CD14-positive monocyte (primary cell): ENCODE measurements around the gene SLC36A2. TPM values are rescaled to one million over a fixed set of nuclear protein-coding genes. Genes with fewer than 3 reads are reported as not detected.

Experiments used
- DNase-seq, 3 donors: peaks; one replicate each; pipeline ENCODE4 v3.0.0-alpha.2; 2011 to 2022
- H2AFZ ChIP-seq: 2 replicates; pipeline ENCODE4 v1.6.0; 2012; ENCODE audit warnings: mild to moderate bottlenecking, low read depth, low read length, inconsistent platforms; ENCODE audit not compliant: insufficient read depth, poor library complexity, severe bottlenecking
- H3K27ac ChIP-seq, 2 donors: 1 replicate in 1 of 2; 2 replicates in 1 of 2; pipeline ENCODE4 v1.5.1; 2012 to 2013; ENCODE audit warnings: low read length in 2 of 2, control low read depth in 1 of 2, inconsistent platforms in 1 of 2, low read depth in 1 of 2, mild to moderate bottlenecking in 1 of 2
- H3K27me3 ChIP-seq, 2 donors: one replicate each; pipeline versions ENCODE4 v1.6.0 to v1.6.1; 2011 to 2013; ENCODE audit warnings: low read length in 2 of 2; ENCODE audit not compliant: control insufficient read depth in 2 of 2, insufficient read depth in 2 of 2
- H3K36me3 ChIP-seq, 2 donors: replicated peaks in 1 of 2; 1 replicate in 1 of 2; 2 replicates in 1 of 2; pipeline versions ENCODE4 v1.5.1 to v1.6.1; 2012 to 2013; ENCODE audit warnings: low read length in 2 of 2, control low read depth in 1 of 2, inconsistent platforms in 1 of 2, mild to moderate bottlenecking in 1 of 2; ENCODE audit not compliant: insufficient read depth in 2 of 2, control insufficient read depth in 1 of 2
- H3K4me1 ChIP-seq, 2 donors: 1 replicate in 1 of 2; 2 replicates in 1 of 2; pipeline versions ENCODE4 v1.5.1 to v1.6.1; 2012 to 2013; ENCODE audit warnings: low read length in 2 of 2, control low read depth in 1 of 2, inconsistent platforms in 1 of 2, mild to moderate bottlenecking in 1 of 2, moderate library complexity in 1 of 2; ENCODE audit not compliant: insufficient read depth in 2 of 2, control insufficient read depth in 1 of 2
- H3K4me2 ChIP-seq: replicated peaks from 2 replicates; pipeline ENCODE3; 2012; ENCODE audit warnings: low read length, moderate library complexity, mild to moderate bottlenecking; ENCODE audit not compliant: poor library complexity, severe bottlenecking; ENCODE audit errors: extremely low read depth
- H3K4me3 ChIP-seq, 3 experiments: fragments of 200-600 bp in 1 of 3; sonication (generic) in 1 of 3; replicated peaks in 1 of 3; 1 replicate in 2 of 3; 2 replicates in 1 of 3; pipeline ENCODE4 v1.5.1; 2011 to 2013; ENCODE audit warnings: low read length in 3 of 3, mild to moderate bottlenecking in 3 of 3, control low read depth in 2 of 3, low read depth in 2 of 3, inconsistent platforms in 1 of 3, moderate library complexity in 1 of 3
- H3K79me2 ChIP-seq: 2 replicates; pipeline ENCODE4 v1.6.0; 2012; ENCODE audit warnings: mild to moderate bottlenecking, control low read depth, inconsistent platforms, low read length, moderate library complexity; ENCODE audit not compliant: insufficient read depth
- H3K9ac ChIP-seq: 2 replicates; pipeline ENCODE4 v1.6.0; 2017; ENCODE audit warnings: low read length, mild to moderate bottlenecking; ENCODE audit not compliant: insufficient read depth, poor library complexity, severe bottlenecking
- H3K9me3 ChIP-seq, 2 donors: replicated peaks in 1 of 2; 1 replicate in 1 of 2; 2 replicates in 1 of 2; pipeline versions ENCODE4 v1.5.1 to v1.6.1; 2012 to 2013; ENCODE audit warnings: low read length in 2 of 2, control low read depth in 1 of 2; ENCODE audit not compliant: control insufficient read depth in 1 of 2, insufficient read depth in 1 of 2
- H4K20me1 ChIP-seq: 2 replicates; pipeline ENCODE4 v1.6.0; 2012; ENCODE audit warnings: mild to moderate bottlenecking, low read length, control low read depth, moderate library complexity; ENCODE audit not compliant: insufficient read depth
- H3K27ac Mint-ChIP-seq, 7 donors: one replicate each; pipeline ENCODE4 v1.8.0; 2020; ENCODE audit warnings: mild to moderate bottlenecking in 7 of 7, mixed read lengths in 7 of 7, moderate library complexity in 6 of 7, inconsistent platforms in 2 of 7
- H3K27me3 Mint-ChIP-seq, 3 donors: one replicate each; pipeline ENCODE4 v1.8.0; 2021 to 2022; ENCODE audit warnings: low read depth in 3 of 3, mild to moderate bottlenecking in 3 of 3, mixed read lengths in 3 of 3, moderate library complexity in 3 of 3, inconsistent platforms in 1 of 3
- H3K36me3 Mint-ChIP-seq, 2 donors: one replicate each; pipeline ENCODE4 v1.8.0; 2020; ENCODE audit warnings: mixed read lengths in 2 of 2, inconsistent platforms in 1 of 2, mild to moderate bottlenecking in 1 of 2
- H3K4me1 Mint-ChIP-seq: one replicate; pipeline ENCODE4 v1.8.0; 2020; ENCODE audit warnings: mild to moderate bottlenecking, mixed read lengths
- H3K4me3 Mint-ChIP-seq, 2 donors: one replicate each; pipeline ENCODE4 v1.8.0; 2020; ENCODE audit warnings: mild to moderate bottlenecking in 2 of 2, mixed read lengths in 2 of 2, moderate library complexity in 1 of 2
- H3K9me3 Mint-ChIP-seq, 7 donors: one replicate each; pipeline ENCODE4 v1.8.0; 2020 to 2022; ENCODE audit warnings: mixed read lengths in 7 of 7, mild to moderate bottlenecking in 6 of 7, moderate library complexity in 6 of 7, inconsistent platforms in 2 of 7
- WGBS: methylation state at CpG from one replicate; pipeline ENCODE4 v1.1.5; 2013; ENCODE audit warnings: missing lambda C conversion rate; ENCODE audit not compliant: insufficient coverage; 5-methylcytosine and 5-hydroxymethylcytosine counted together
- intact Hi-C, 2 donors: fragments of 100-400 bp; cut with micrococcal nuclease; formaldehyde crosslinking; loops; one replicate each; pipeline versions ENCODE4 v1.15.0 to v1.15.1; 2023
- polyA plus RNA-seq, 3 donors: library from polyadenylated mRNA; depleted of rRNA in 1 of 3; unstranded in 2 of 3; stranded (reverse) in 1 of 3; fragments of 300-500 nt in 2 of 3; fragments of >200 nt in 1 of 3; fragmentation: Illumina TruSeq in 2 of 3; gene quantifications; 1 replicate in 2 of 3; 2 replicates in 1 of 3; pipeline ENCODE4 v1.2.3, GENCODE V29; 2012 to 2021
- TF ChIP-seq, protein P1 (sequence below): fragments of 200-600 bp; IDR thresholded peaks from one replicate; pipeline ENCODE4 v1.8.0; 2022; ENCODE audit warnings: antibody characterized with exemption, mild to moderate bottlenecking

Gene SLC36A2
- polyA plus RNA-seq, 3 donors = not detected

- H3K27ac ChIP-seq = no peak overlapping the region
- Mint-ChIP-seq H3K4me1 (no peaks in the 10 kb centered on the region), H3K27me3 (peaks cover 33 to 57% (median 57%) of the 10 kb centered on the region in 3 donors), H3K4me3 (no peak overlapping the region), H3K36me3 (no peaks in the 10 kb centered on the region), H3K27ac (no peak overlapping the region), H3K9me3 (peaks cover 0 to 9% (median 0%) of the 10 kb centered on the region in 7 donors)
- H3K9ac ChIP-seq = no peak overlapping the region
- no peak overlapping the region for H3K4me3 ChIP-seq
- no peak overlapping the region for H2AFZ ChIP-seq
- WGBS = 34% methylated on average over 9 of the region's 11 CpGs
- DNase-seq = no peak
- H3K4me2 ChIP-seq = no peak overlapping the region
- TF ChIP-seq, protein P1, sequence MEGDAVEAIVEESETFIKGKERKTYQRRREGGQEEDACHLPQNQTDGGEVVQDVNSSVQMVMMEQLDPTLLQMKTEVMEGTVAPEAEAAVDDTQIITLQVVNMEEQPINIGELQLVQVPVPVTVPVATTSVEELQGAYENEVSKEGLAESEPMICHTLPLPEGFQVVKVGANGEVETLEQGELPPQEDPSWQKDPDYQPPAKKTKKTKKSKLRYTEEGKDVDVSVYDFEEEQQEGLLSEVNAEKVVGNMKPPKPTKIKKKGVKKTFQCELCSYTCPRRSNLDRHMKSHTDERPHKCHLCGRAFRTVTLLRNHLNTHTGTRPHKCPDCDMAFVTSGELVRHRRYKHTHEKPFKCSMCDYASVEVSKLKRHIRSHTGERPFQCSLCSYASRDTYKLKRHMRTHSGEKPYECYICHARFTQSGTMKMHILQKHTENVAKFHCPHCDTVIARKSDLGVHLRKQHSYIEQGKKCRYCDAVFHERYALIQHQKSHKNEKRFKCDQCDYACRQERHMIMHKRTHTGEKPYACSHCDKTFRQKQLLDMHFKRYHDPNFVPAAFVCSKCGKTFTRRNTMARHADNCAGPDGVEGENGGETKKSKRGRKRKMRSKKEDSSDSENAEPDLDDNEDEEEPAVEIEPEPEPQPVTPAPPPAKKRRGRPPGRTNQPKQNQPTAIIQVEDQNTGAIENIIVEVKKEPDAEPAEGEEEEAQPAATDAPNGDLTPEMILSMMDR = no peak
- H4K20me1 ChIP-seq = no peaks in the 10 kb centered on the region
- H3K4me1 ChIP-seq = no peaks in the 10 kb centered on the region
- peaks cover 40 to 44% of the 10 kb centered on the region in 2 donors for H3K27me3 ChIP-seq
- intact Hi-C loops = no loop called here
- H3K36me3 ChIP-seq = no peaks in the 10 kb centered on the region
- H3K9me3 ChIP-seq = peaks cover 0 to 5% of the 10 kb centered on the region in 2 donors
- H3K79me2 ChIP-seq = no peaks in the 10 kb centered on the region
Observed at GRCh38 chr5:151345187-151345807, 2.1 kb downstream of the SLC36A2 start.

DNA sequence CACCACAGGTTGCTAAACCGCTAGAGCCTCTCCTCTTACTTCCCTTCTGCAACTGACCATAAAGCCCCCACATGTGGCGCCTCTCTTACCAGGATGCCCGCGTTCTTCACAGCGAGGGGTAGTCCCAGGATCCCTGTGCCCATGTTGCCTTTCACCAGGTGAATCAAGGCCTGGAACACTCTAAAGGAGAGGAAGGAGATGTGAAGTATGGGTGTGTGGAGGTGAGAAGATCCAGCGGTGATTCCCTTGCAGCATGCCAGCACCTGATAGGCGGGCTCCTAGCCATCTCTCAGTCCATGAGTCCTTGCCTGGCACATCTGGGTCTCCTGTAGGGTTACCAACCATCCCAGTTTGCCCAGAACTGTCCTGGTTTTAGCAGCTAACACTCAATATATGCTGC, 3.3 kb downstream of the SLC36A2 start:
- Histone ChIP-seq H3K4me1 (no peaks in the 10 kb centered on the region), H3K4me3 (no peak overlapping the region), H4K20me1 (no peaks in the 10 kb centered on the region), H3K27ac (no peak overlapping the region), H3K9me3 (peaks cover 0 to 5% of the 10 kb centered on the region in 2 donors), H3K36me3 (no peaks in the 10 kb centered on the region), H2AFZ (no peak overlapping the region), H3K9ac (no peak overlapping the region), H3K27me3 (peaks cover 39 to 43% of the 10 kb centered on the region in 2 donors), H3K4me2 (no peak overlapping the region), H3K79me2 (no peaks in the 10 kb centered on the region)
- 93% methylated on average over 6 of the region's 7 CpGs for WGBS
- no peak for DNase-seq
- intact Hi-C loops = no loop called here
- Mint-ChIP-seq H3K9me3 (peaks cover 0 to 9% (median 2%) of the 10 kb centered on the region in 7 donors), H3K4me1 (no peaks in the 10 kb centered on the region), H3K36me3 (no peaks in the 10 kb centered on the region), H3K27ac (no peak overlapping the region), H3K4me3 (no peak overlapping the region), H3K27me3 (peaks cover 37 to 60% (median 53%) of the 10 kb centered on the region in 3 donors)
- TF ChIP-seq, protein P1 = no peak
